Colonic mucosa (tissue), 4 donors: ENCODE results near the gene DNMT3L. TPM values are rescaled to one million over a fixed set of nuclear protein-coding genes. Genes with fewer than 3 reads are reported as not detected.
"Not testable (repeated sequence)": the region's sequence is repeated elsewhere in the genome, so short reads cannot be mapped to it uniquely, and the experiment has no call there.

ENCODE experiments used
- DNase-seq: peaks from one replicate; pipeline ENCODE4 v3.0.0-alpha.2; 2020
- H3K27ac ChIP-seq: fragments of 200-600 bp; one replicate; pipeline ENCODE4 v1.8.0; 2021
- H3K27me3 ChIP-seq: fragments of 200-600 bp; one replicate; pipeline ENCODE4 v1.8.0; 2021
- H3K36me3 ChIP-seq: fragments of 200-600 bp; one replicate; pipeline ENCODE4 v1.8.0; 2021
- H3K4me1 ChIP-seq: fragments of 200-600 bp; one replicate; pipeline ENCODE4 v1.8.0; 2021; ENCODE audit warnings: mild to moderate bottlenecking
- H3K4me3 ChIP-seq: fragments of 200-600 bp; one replicate; pipeline ENCODE4 v1.8.0; 2021
- H3K9ac ChIP-seq, 2 donors: one replicate each; pipeline ENCODE4 v1.7.0; 2013; ENCODE audit warnings: control low read depth in 2 of 2, low read depth in 2 of 2, low read length in 2 of 2
- H3K9me3 ChIP-seq: fragments of 200-600 bp; one replicate; pipeline ENCODE4 v1.8.0; 2021
- CTCF ChIP-seq: fragments of 200-600 bp; IDR thresholded peaks from one replicate; pipeline ENCODE4 v1.8.0; 2022; ENCODE audit warnings: antibody characterized with exemption, mild to moderate bottlenecking
- intact Hi-C: fragments of 100-400 bp; cut with DNase I; formaldehyde crosslinking; loops from one replicate; pipeline ENCODE4 v1.14.1; 2022
- total RNA-seq, 2 donors: library from RNA; stranded (reverse); fragmentation: NEBNext Ultra II Directional in 1 of 2; extraction: Animal tissue kit (Norgen Biotek cat#: 25700) in 1 of 2; gene quantifications; one replicate each; pipeline ENCODE4 v1.2.1, GENCODE V29; 2021
- donor health status: healthy.
- donor health status: DM: no; HTN: no; CAD: no.
- donor health status: DM: no; HTN: no; CAD: no.

The DNMT3L gene
- total RNA-seq, 2 donors from 2014 or later = not detected

DNA sequence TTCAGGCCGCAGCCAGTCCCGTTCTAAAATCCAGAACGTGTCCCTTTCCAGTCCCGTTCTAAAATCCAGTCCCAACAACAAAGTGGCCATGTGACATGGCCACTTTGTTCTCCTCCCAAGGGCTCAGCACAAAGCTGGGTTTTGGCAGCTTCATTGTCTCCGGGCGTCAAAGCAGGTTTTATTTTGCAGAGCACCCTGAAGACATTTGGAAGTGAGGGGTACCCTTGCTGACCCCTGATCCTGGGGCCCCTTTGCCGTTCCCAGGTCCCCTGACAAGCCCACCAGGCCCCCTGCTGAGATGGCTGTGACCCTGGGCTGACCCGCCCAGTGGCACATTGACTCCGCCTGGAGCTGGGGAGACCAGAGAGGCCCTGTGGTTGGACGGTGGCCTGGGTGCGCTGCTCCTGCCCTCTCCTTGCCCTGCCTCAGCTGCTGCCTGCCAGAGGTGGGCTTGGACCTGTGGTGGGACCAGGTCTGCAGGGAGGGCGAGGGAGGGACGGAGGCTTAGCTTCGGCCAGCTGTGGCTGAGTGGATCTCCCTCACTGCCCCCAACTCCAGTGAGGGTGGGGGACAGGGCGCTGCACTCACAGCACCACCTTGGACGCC lies 42.4 kb upstream of the DNMT3L start:
- H3K4me1 ChIP-seq = peaks cover 31% of the 10 kb centered on the region
- no peaks in the 10 kb centered on the region for H3K9me3 ChIP-seq
- DNase-seq = no peak
- no peak overlapping the region for H3K4me3 ChIP-seq
- TF ChIP-seq CTCF = no peak
- H3K36me3 ChIP-seq = no peaks in the 10 kb centered on the region
- H3K27me3 ChIP-seq = no peaks in the 10 kb centered on the region
- intact Hi-C loops = no loop called here
- H3K27ac ChIP-seq = peak overlapping the region; percentile 86
- H3K9ac ChIP-seq = peak overlapping the region; percentile 56 to 62

DNA sequence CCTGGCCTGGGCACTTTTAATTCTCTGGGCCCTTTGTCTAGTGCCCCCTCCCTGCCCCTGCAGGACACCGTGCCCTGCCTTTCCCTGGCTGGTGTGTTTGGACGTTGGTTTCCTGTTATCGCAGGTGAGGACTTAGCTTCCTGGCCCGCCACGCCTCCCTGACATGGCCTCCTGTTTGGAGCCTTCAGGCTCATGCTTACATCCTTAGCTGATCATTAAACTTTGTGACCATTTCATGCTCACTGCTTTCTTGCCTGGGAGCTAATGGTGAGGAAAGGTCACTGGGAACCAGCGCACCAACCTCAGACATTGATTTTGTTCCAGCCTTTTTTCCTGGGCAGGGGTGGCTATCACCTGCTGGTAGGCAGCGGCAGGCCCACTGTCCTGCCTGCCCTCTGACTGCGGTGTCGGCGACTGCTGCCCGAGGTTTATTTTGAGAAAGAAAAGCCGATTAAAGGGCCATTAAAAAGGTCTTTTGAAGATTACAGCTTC lies 41.8 kb upstream of the DNMT3L start:
- intact Hi-C loops = no loop called here
- Histone ChIP-seq H3K27ac (peak overlapping the region; percentile 86), H3K36me3 (no peaks in the 10 kb centered on the region), H3K4me3 (no peak overlapping the region), H3K9ac (peak overlapping the region; percentile 56 to 62), H3K9me3 (no peaks in the 10 kb centered on the region), H3K4me1 (peaks cover 31% of the 10 kb centered on the region), H3K27me3 (no peaks in the 10 kb centered on the region)
- TF ChIP-seq CTCF = no peak
- peak; percentile 84 for DNase-seq

GRCh38 chr21:44302573-44303401 lies 41.1 kb upstream of the DNMT3L start:
- H3K4me1 ChIP-seq = peaks cover 31% of the 10 kb centered on the region
- H3K27me3 ChIP-seq, H3K36me3 ChIP-seq, intact Hi-C loops, H3K9me3 ChIP-seq, H3K4me3 ChIP-seq: not testable (repeated sequence)
- DNase-seq = peak; percentile 90
- H3K27ac ChIP-seq = peak overlapping the region; percentile 86
- peak overlapping the region; percentile 38 to 95 for H3K9ac ChIP-seq

DNA sequence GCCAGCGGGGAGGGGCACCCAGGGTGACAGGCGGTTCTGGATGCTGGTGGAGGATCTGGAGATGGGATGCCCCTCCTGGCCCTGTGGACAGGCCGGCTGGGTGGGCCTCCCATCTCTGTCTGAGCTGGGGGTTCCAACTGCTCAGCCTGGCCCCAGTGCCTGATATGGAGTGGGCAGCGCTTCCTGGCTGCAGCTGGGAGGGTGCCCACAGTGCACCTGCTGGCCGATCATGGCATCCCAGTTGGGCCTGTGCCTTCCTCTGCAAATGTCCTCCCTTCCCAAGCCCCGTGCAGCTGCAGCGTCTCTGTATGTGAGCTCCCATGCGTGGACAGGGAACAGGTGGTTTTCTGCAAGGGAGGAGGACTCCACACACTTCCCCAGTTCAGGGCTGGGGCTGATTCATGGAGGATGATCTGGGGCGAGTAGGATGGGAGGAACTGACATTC lies 40.3 kb upstream of the DNMT3L start:
- H3K36me3 ChIP-seq = no peaks in the 10 kb centered on the region
- no peaks in the 10 kb centered on the region for H3K9me3 ChIP-seq
- H3K9ac ChIP-seq = peak overlapping the region; percentile 93 to 95
- peak overlapping the region; percentile 64 for H3K4me3 ChIP-seq
- peaks cover 31% of the 10 kb centered on the region for H3K4me1 ChIP-seq
- intact Hi-C loops = no loop called here
- peak; percentile 52 for DNase-seq
- TF ChIP-seq CTCF = peak; percentile 7
- H3K27me3 ChIP-seq = no peaks in the 10 kb centered on the region
- peak overlapping the region; percentile 86 for H3K27ac ChIP-seq

- no peak for TF ChIP-seq CTCF
- H3K36me3 ChIP-seq = no peaks in the 10 kb centered on the region
- H3K4me3 ChIP-seq = peak overlapping the region; percentile 64
- intact Hi-C loops = no loop called here
- peak overlapping the region; percentile 93 to 95 for H3K9ac ChIP-seq
- peak; percentile 39 for DNase-seq
- H3K4me1 ChIP-seq = peaks cover 31% of the 10 kb centered on the region
- H3K27me3 ChIP-seq = no peaks in the 10 kb centered on the region
- H3K27ac ChIP-seq = peak overlapping the region; percentile 86
- H3K9me3 ChIP-seq = no peaks in the 10 kb centered on the region
These were observed 39.4 kb upstream of the DNMT3L start for GRCh38 chr21:44301141-44301540.
